Endometrial microvascular endothelial cells (primary cell): Measurements from ENCODE around the gene LRMDA. TPM values are rescaled to one million over a fixed set of nuclear protein-coding genes. Genes with fewer than 3 reads are reported as not detected.
"Not testable (repeated sequence)": the region's sequence is repeated elsewhere in the genome, so short reads cannot be mapped to it uniquely, and the experiment has no call there.

Source experiments
- in situ Hi-C: cut with HindIII; loops from 2 replicates; pipeline ENCODE4 v1.10.0; 2017; ENCODE audit warnings: low sequenced_read_pairs, low pct_unique_long_range_greater_than_20kb; ENCODE audit errors: inconsistent ontology term
- total RNA-seq: library from RNA; depleted of rRNA; stranded (reverse); fragments of >200 nt; gene quantifications from one replicate; pipeline ENCODE4 v1.2.3, GENCODE V29; 2015; ENCODE audit errors: inconsistent ontology term

Gene LRMDA
- total RNA-seq, 1 donor from 2014 or later, result 1.2 TPM

GRCh38 chr10:75589895-75590654 lies 158.7 kb downstream of the LRMDA start:
- in situ Hi-C loops, result no loop called here

- in situ Hi-C loops, result no loop called here
These were observed 160.8 kb downstream of the LRMDA start for GRCh38 chr10:75592151-75592787.

- in situ Hi-C loops, result no loop called here
These were observed 161.6 kb downstream of the LRMDA start for GRCh38 chr10:75592791-75593643.

- in situ Hi-C loops, result no loop called here
These were observed 162.5 kb downstream of the LRMDA start for GRCh38 chr10:75593692-75594556.

GRCh38 chr10:75596930-75597620 lies 165.7 kb downstream of the LRMDA start:
- in situ Hi-C loops, result no loop called here

- in situ Hi-C loops, result no loop called here
These were observed 166.5 kb downstream of the LRMDA start for GRCh38 chr10:75597773-75598440.

GRCh38 chr10:75598998-75599397 lies 167.6 kb downstream of the LRMDA start:
- in situ Hi-C loops, result no loop called here

- in situ Hi-C loops, result no loop called here
These were observed 168.6 kb downstream of the LRMDA start for GRCh38 chr10:75599875-75600648.

- in situ Hi-C loops, result no loop called here
These were observed 169.4 kb downstream of the LRMDA start for GRCh38 chr10:75600833-75601232.

- in situ Hi-C loops, result no loop called here
These were observed 170.9 kb downstream of the LRMDA start for GRCh38 chr10:75602341-75602740.

- in situ Hi-C loops, result no loop called here
These were observed 173.7 kb downstream of the LRMDA start for GRCh38 chr10:75605096-75605495.

- in situ Hi-C loops, result not testable (repeated sequence)
These were observed 174.4 kb downstream of the LRMDA start for GRCh38 chr10:75605795-75606194.

- in situ Hi-C loops, result no loop called here
These were observed 174.9 kb downstream of the LRMDA start for GRCh38 chr10:75606203-75606779.

- in situ Hi-C loops, result no loop called here
These were observed 176.2 kb downstream of the LRMDA start for GRCh38 chr10:75607576-75607975.

GRCh38 chr10:75610183-75610582 lies 178.8 kb downstream of the LRMDA start:
- in situ Hi-C loops, result no loop called here

GRCh38 chr10:75611172-75611992 lies 180.0 kb downstream of the LRMDA start:
- in situ Hi-C loops, result no loop called here
